SK-N-SH (cell line): ENCODE results near the gene SIDT1.
"Not testable (repeated sequence)": the region's sequence is repeated elsewhere in the genome, so short reads cannot be mapped to it uniquely, and the experiment has no call there.

Experiments
- CTCF ChIP-seq: fragments of 200-600 bp; sonication (generic); IDR thresholded peaks from 2 replicates; pipeline ENCODE4 v1.6.1; 2017; ENCODE audit warnings: antibody characterized with exemption, mild to moderate bottlenecking, moderate library complexity
- ELF1 ChIP-seq: IDR thresholded peaks from 2 replicates; pipeline ENCODE4 v1.4.0; 2012
- EP300 ChIP-seq, 2 experiments: IDR thresholded peaks; 2 replicates each; pipeline versions ENCODE4 v1.4.0 to v1.6.1; 2012; ENCODE audit warnings: borderline replicate concordance in 1 of 2, low read depth in 1 of 2, low read length in 1 of 2
- FOXM1 ChIP-seq: IDR thresholded peaks from 2 replicates; pipeline ENCODE4 v1.4.0; 2012; ENCODE audit warnings: low read depth, mild to moderate bottlenecking
- MAX ChIP-seq: IDR thresholded peaks from 2 replicates; pipeline ENCODE4 v1.4.0; 2012; ENCODE audit warnings: low read depth
- MXI1 ChIP-seq: IDR thresholded peaks from 2 replicates; pipeline ENCODE4 v1.6.1; 2012; ENCODE audit warnings: mild to moderate bottlenecking, low read depth, low read length, improper control_type of control experiment
- NFIC ChIP-seq: IDR thresholded peaks from 2 replicates; pipeline ENCODE4 v1.4.0; 2012; ENCODE audit warnings: borderline replicate concordance
- POLR2AphosphoS5 ChIP-seq: IDR thresholded peaks from 2 replicates; pipeline ENCODE4 v1.6.1; 2012; ENCODE audit warnings: low read depth, low read length
- RAD21 ChIP-seq: IDR thresholded peaks from 2 replicates; pipeline ENCODE4 v1.6.1; 2012; ENCODE audit warnings: mild to moderate bottlenecking, low read length
- RXRA ChIP-seq: IDR thresholded peaks from 2 replicates; pipeline ENCODE4 v1.4.0; 2012; ENCODE audit warnings: low read depth, mild to moderate bottlenecking, borderline replicate concordance
- SMC3 ChIP-seq: IDR thresholded peaks from 2 replicates; pipeline ENCODE4 v1.6.1; 2012; ENCODE audit warnings: low read depth, low read length, improper control_type of control experiment
- TCF12 ChIP-seq: IDR thresholded peaks from 2 replicates; pipeline ENCODE4 v1.4.0; 2012
- YY1 ChIP-seq: IDR thresholded peaks from 2 replicates; pipeline ENCODE4 v1.4.0; 2012; ENCODE audit warnings: low read depth, mild to moderate bottlenecking
- TF ChIP-seq, protein P1 (sequence below): IDR thresholded peaks from 2 replicates; pipeline ENCODE4 v1.6.1; 2012; ENCODE audit warnings: mild to moderate bottlenecking, low read depth, low read length, moderate library complexity

DNA sequence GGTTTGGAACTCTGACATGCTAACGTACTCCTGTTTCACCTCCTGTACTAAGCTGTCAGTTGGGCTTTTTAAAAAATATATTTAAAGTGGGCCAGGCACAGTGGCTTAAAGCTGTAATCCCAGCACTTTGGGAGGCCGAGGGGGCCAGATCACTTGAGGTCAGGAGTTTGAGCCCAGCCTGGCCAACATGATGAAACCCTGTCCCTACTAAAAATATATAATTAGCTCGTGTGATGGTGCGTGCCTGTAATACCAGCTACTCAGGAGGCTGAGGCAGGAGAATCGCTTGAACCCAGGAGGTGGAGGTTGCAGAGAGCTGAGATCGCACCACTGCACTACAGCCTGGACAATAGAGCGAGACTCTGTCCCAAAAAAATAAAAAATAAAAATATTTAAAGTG, 103.7 kb downstream of the SIDT1 start:
- not testable (repeated sequence) for TF ChIP-seq FOXM1; CTCF; MAX; EP300 (IDR thresholded peaks at IDR 0.05; ENCODE audit: borderline replicate concordance in 1 of 2, low read depth in 1 of 2, low read length in 1 of 2); SMC3; POLR2AphosphoS5; RXRA; YY1; TCF12; ELF1; NFIC; MXI1; RAD21
- TF ChIP-seq, protein P1, sequence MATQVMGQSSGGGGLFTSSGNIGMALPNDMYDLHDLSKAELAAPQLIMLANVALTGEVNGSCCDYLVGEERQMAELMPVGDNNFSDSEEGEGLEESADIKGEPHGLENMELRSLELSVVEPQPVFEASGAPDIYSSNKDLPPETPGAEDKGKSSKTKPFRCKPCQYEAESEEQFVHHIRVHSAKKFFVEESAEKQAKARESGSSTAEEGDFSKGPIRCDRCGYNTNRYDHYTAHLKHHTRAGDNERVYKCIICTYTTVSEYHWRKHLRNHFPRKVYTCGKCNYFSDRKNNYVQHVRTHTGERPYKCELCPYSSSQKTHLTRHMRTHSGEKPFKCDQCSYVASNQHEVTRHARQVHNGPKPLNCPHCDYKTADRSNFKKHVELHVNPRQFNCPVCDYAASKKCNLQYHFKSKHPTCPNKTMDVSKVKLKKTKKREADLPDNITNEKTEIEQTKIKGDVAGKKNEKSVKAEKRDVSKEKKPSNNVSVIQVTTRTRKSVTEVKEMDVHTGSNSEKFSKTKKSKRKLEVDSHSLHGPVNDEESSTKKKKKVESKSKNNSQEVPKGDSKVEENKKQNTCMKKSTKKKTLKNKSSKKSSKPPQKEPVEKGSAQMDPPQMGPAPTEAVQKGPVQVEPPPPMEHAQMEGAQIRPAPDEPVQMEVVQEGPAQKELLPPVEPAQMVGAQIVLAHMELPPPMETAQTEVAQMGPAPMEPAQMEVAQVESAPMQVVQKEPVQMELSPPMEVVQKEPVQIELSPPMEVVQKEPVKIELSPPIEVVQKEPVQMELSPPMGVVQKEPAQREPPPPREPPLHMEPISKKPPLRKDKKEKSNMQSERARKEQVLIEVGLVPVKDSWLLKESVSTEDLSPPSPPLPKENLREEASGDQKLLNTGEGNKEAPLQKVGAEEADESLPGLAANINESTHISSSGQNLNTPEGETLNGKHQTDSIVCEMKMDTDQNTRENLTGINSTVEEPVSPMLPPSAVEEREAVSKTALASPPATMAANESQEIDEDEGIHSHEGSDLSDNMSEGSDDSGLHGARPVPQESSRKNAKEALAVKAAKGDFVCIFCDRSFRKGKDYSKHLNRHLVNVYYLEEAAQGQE = not testable (repeated sequence)
